ENCODE results near the gene NME1.

Gene NME1

DNA sequence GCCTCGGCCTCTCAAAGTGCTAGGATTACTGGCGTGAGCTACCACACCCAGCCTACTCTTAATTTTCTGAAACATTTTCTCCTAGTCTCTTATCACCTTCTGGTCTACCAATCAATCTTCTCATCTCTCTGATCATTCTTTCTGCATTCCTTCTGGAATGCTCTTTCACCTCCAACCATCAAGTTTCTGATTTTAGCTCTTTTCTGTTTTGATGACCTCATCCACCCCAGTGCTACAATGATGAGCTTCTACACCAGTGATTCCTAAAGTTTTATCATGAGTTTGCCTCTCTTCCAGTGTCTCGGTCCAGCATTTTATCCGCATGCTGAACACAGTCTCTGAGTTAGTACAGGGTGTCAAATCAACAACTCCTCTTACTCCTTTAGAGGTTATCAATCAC is 44.4 kb downstream of the NME1 start:
- no peak for DNase-seq

DNA sequence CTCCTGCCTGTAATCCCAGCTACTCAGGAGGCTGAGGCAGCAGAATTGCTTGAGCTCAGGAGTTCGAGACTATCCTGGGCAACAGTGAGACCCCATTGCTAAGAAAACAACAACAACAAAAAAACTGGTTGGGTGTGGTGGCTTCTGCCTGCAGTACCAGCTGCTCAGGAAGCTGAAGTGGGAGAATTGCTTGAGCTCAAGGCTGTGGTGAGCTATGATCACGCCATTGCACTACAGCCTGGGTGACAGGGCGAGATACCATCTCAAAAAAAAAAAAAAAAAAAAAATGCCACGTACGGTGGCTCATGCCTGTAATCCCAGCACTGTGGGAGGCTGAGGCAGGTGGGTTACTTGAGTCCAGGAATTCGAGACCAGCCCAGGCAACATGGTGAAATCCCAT is 46.9 kb downstream of the NME1 start:
- peak; percentile 10 for DNase-seq

DNA sequence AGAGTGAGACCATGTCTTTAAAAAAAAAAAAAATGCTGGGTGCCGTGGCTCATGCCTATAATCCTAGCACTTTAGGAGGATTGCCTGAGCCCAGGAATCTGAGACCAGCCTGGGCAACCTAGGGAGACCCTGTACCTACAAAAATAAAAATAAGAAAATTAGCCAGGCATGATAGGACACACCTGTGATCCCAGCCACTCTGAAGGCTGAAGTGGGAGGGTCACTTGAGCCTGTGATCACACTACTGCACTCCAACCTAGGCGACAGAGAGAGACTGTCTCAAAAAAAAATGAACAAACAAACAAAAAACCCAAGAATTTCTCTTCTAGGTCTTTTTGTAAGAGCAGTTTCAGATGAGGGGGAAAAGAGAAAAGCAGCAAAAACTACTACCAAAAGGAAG is 47.5 kb downstream of the NME1 start:
- DNase-seq: no peak

DNA sequence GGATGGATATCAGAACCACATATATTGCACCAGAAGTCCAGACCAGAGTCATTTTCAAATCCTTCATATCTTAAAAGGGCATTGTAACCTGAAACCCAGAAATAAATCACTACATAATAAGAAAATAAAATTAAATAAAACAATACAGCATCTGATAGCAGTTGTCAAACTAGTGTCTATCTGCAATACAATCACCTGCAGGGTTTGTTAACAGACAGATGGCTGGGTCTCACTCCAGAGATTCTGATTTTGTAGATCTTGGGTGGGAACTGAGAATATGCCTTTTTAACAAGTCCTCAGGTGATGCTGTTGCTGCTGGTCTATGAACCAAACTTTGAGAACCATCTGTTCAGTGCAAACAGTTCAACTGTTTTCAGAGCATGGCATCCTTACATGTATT is 50.5 kb downstream of the NME1 start:
- DNase-seq: no peak

All from CD4-positive, alpha-beta T cell treated with Interleukin-17A for 4 hours (primary cell).